IMR-90 (cell line): Measurements from ENCODE around the gene TEPSIN. TPM values are rescaled to one million over a fixed set of nuclear protein-coding genes. Genes with fewer than 3 reads are reported as not detected.

Experiments
- ATAC-seq: fragments of 200-7000 bp; cut with Tn5 transposase; 2 replicates; pipeline ENCODE4 v1.9.1; 2020; ENCODE audit warnings: low read depth, mild to moderate bottlenecking, moderate library complexity
- BruUV-seq: library from RNA; stranded (reverse); fragments of 400-500 nt; replicated peaks from 2 replicates; lab custom pipeline; 2021; lab: Mats Ljungman, UMichigan
- CTCF ChIA-PET: fragments of 300-600 bp; formaldehyde crosslinking; extraction: SDS; loops from one replicate; lab custom pipeline; 2021; ENCODE audit warnings: antibody characterized with exemption; lab: Yijun Ruan, JAX
- POLR2A ChIA-PET: fragments of 300-600 bp; sonication (Branson Sonifier 250); formaldehyde crosslinking; loops from one replicate; lab custom pipeline; 2022; ENCODE audit warnings: antibody characterized with exemption; ENCODE audit not compliant: unreplicated experiment; lab: Charles Lee
- DNase-seq: peaks from one replicate; pipeline ENCODE4 v3.0.0; 2013
- H2AFZ ChIP-seq: replicated peaks from 2 replicates; pipeline ENCODE3; 2013; ENCODE audit warnings: low read length, mild to moderate bottlenecking; ENCODE audit not compliant: poor library complexity
- H2AK5ac ChIP-seq: 2 replicates; pipeline ENCODE4 v1.6.1; 2013; ENCODE audit warnings: low read depth, low read length, inconsistent platforms
- H2AK9ac ChIP-seq: replicated peaks from 2 replicates; pipeline ENCODE3; 2013; ENCODE audit warnings: mild to moderate bottlenecking, low read depth, low read length, moderate library complexity; ENCODE audit not compliant: poor library complexity
- H2BK120ac ChIP-seq: 2 replicates; pipeline ENCODE4 v1.6.1; 2013; ENCODE audit warnings: low read depth, low read length, inconsistent platforms
- H2BK15ac ChIP-seq: 3 replicates; pipeline ENCODE4 v1.6.1; 2013; ENCODE audit warnings: low read depth, low read length, inconsistent platforms
- H2BK20ac ChIP-seq: 2 replicates; pipeline ENCODE4 v1.6.1; 2013; ENCODE audit warnings: low read depth, mild to moderate bottlenecking, inconsistent platforms, low read length, moderate library complexity
- H2BK5ac ChIP-seq: 2 replicates; pipeline ENCODE4 v1.6.1; 2013; ENCODE audit warnings: mild to moderate bottlenecking, low read depth, low read length, inconsistent platforms; ENCODE audit not compliant: poor library complexity, severe bottlenecking
- H3K14ac ChIP-seq: replicated peaks from 2 replicates; pipeline ENCODE4 v1.6.1; 2013; ENCODE audit warnings: low read depth, low read length, inconsistent platforms
- H3K18ac ChIP-seq: 2 replicates; pipeline ENCODE4 v1.6.1; 2013; ENCODE audit warnings: low read depth, low read length, control low read depth
- H3K23ac ChIP-seq: 2 replicates; pipeline ENCODE4 v1.6.1; 2013; ENCODE audit warnings: low read depth, low read length, inconsistent platforms
- H3K27ac ChIP-seq: 2 replicates; pipeline ENCODE4 v1.5.1; 2013; ENCODE audit warnings: mild to moderate bottlenecking, control low read depth, low read length; ENCODE audit not compliant: insufficient read depth
- H3K27me3 ChIP-seq: 2 replicates; pipeline ENCODE4 v1.6.1; 2013; ENCODE audit warnings: low read length; ENCODE audit not compliant: control insufficient read depth, insufficient read depth
- H3K36me3 ChIP-seq: 2 replicates; pipeline ENCODE4 v1.6.1; 2013; ENCODE audit warnings: low read length, mixed read lengths; ENCODE audit not compliant: control insufficient read depth, insufficient read depth
- H3K4ac ChIP-seq: 2 replicates; pipeline ENCODE4 v1.6.1; 2013; ENCODE audit warnings: low read depth, low read length, inconsistent platforms
- H3K4me1 ChIP-seq: 2 replicates; pipeline ENCODE4 v1.6.1; 2013; ENCODE audit warnings: low read length, mixed read lengths; ENCODE audit not compliant: control insufficient read depth, insufficient read depth
- H3K4me2 ChIP-seq: 2 replicates; pipeline ENCODE4 v1.6.1; 2013; ENCODE audit warnings: low read depth, mild to moderate bottlenecking, control low read depth, low read length, moderate library complexity
- H3K4me3 ChIP-seq: 2 replicates; pipeline ENCODE4 v1.5.1; 2013; ENCODE audit warnings: low read depth, mild to moderate bottlenecking, control low read depth, low read length, moderate library complexity; ENCODE audit not compliant: insufficient read depth
- H3K56ac ChIP-seq: 2 replicates; pipeline ENCODE4 v1.6.1; 2013; ENCODE audit warnings: low read length, inconsistent platforms; ENCODE audit not compliant: insufficient read depth; ENCODE audit errors: extremely low read depth
- H3K79me1 ChIP-seq, 2 experiments: 2 replicates each; pipeline ENCODE4 v1.6.1; 2013; ENCODE audit warnings: low read length in 2 of 2, inconsistent platforms in 1 of 2, low read depth in 1 of 2
- H3K9ac ChIP-seq: 2 replicates; pipeline ENCODE4 v1.6.1; 2013; ENCODE audit warnings: low read depth, low read length, control low read depth
- H3K9me1 ChIP-seq: 2 replicates; pipeline ENCODE4 v1.6.1; 2013; ENCODE audit warnings: low read length, inconsistent platforms; ENCODE audit not compliant: insufficient read depth
- H3K9me3 ChIP-seq: 2 replicates; pipeline ENCODE4 v1.6.1; 2013; ENCODE audit warnings: low read length; ENCODE audit not compliant: control insufficient read depth, insufficient read depth
- H4K20me1 ChIP-seq: 2 replicates; pipeline ENCODE4 v1.6.1; 2013; ENCODE audit warnings: low read length, inconsistent platforms; ENCODE audit not compliant: insufficient read depth
- H4K5ac ChIP-seq: 2 replicates; pipeline ENCODE4 v1.6.1; 2013; ENCODE audit warnings: mild to moderate bottlenecking, low read depth, low read length, control low read depth
- H4K8ac ChIP-seq, 2 experiments: 2 replicates each; pipeline ENCODE4 v1.6.1; 2013; ENCODE audit warnings: low read depth in 2 of 2, low read length in 2 of 2, control low read depth in 1 of 2, inconsistent platforms in 1 of 2
- H4K91ac ChIP-seq: 2 replicates; pipeline ENCODE4 v1.6.1; 2013; ENCODE audit warnings: low read depth, low read length, inconsistent platforms; ENCODE audit not compliant: insufficient read depth
- CEBPB ChIP-seq: IDR thresholded peaks from 2 replicates; pipeline ENCODE4 v1.6.1; 2012; ENCODE audit warnings: low read depth, low read length, improper control_type of control experiment
- MAZ ChIP-seq: IDR thresholded peaks from 2 replicates; pipeline ENCODE4 v1.6.1; 2012; ENCODE audit warnings: low read depth, mild to moderate bottlenecking, low read length, improper control_type of control experiment, moderate library complexity, borderline replicate concordance
- SMC3 ChIP-seq: fragments of 150-350 bp; IDR thresholded peaks from 2 replicates; pipeline ENCODE4 v1.6.1; 2016; ENCODE audit warnings: low read depth, mild to moderate bottlenecking, antibody characterized with exemption, low read length, moderate library complexity
- WGBS, 2 experiments: methylation state at CpG; one replicate each; pipeline versions ENCODE4 v1.1.5 to v1.1.7; 2013; ENCODE audit warnings: missing lambda C conversion rate in 2 of 2; ENCODE audit not compliant: insufficient read length in 1 of 2; ENCODE audit errors: extremely low coverage in 2 of 2; 5-methylcytosine and 5-hydroxymethylcytosine counted together
- dilution Hi-C: fragments of 300-500 bp; cut with HindIII; formaldehyde crosslinking; loops from one replicate; pipeline ENCODE4 v1.14.3; 2018; ENCODE audit warnings: low sequenced_read_pairs; ENCODE audit not compliant: unreplicated experiment
- in situ Hi-C: fragments of 300-500 bp; cut with MboI; formaldehyde crosslinking; loops from 3 replicates; pipeline ENCODE4 v1.14.3; 2019; ENCODE audit warnings: low sequenced_read_pairs, inconsistent platforms, mixed read lengths
- intact Hi-C: fragments of 100-400 bp; cut with micrococcal nuclease; formaldehyde crosslinking; loops from 2 replicates; pipeline ENCODE4 v1.10.0; 2022
- polyA plus RNA-seq, 3 experiments: library from polyadenylated mRNA; depleted of rRNA; stranded (reverse); fragments of >200 nt; gene quantifications; 2 replicates each; pipeline ENCODE4 v1.2.3, GENCODE V29; 2012; ENCODE audit warnings: low replicate concordance in 1 of 3
- total RNA-seq: library from RNA; depleted of rRNA; stranded (reverse); fragments of >200 nt; gene quantifications from 2 replicates; pipeline ENCODE4 v1.2.3, GENCODE V29; 2012

Gene TEPSIN
- total and polyA plus RNA-seq, 2 of the 4 experiments (the other 2 are of a cell fraction), result 3.2 to 28.1 TPM

GRCh38 chr17:81219476-81220180, 19.2 kb downstream of the TEPSIN start:
- Histone ChIP-seq H3K9ac (no peak overlapping the region), H3K27me3 (no peaks in the 10 kb centered on the region), H3K56ac (no peak overlapping the region), H3K4ac (no peak overlapping the region), H2AK9ac (peak overlapping the region; percentile 72), H3K18ac (no peak overlapping the region), H4K91ac (no peak overlapping the region), H3K4me1 (peaks cover 8% of the 10 kb centered on the region; the same call in 1 of the 2 replicates), H3K27ac (no peak overlapping the region), H2BK120ac (no peak overlapping the region), H4K20me1 (no peaks in the 10 kb centered on the region), H3K9me3 (no peaks in the 10 kb centered on the region), H3K14ac (no peak overlapping the region), H3K4me3 (no peak overlapping the region), H2BK20ac (no peak overlapping the region; the same call in 1 of the 2 replicates), H2BK5ac (no peak overlapping the region), H3K36me3 (peaks cover 5% of the 10 kb centered on the region; the same call in 1 of the 2 replicates), H3K23ac (no peak overlapping the region), H2AFZ (no peak overlapping the region), H2BK15ac (no peak overlapping the region), H3K79me1 (peaks cover 11 to 23% of the 10 kb centered on the region in 2 experiments; a peak in 3 of 4 replicates), H4K5ac (no peak overlapping the region), H3K4me2 (no peak overlapping the region), H4K8ac (no peak overlapping the region), H2AK5ac (no peak overlapping the region), H3K9me1 (no peaks in the 10 kb centered on the region; the same call in none of the 2 replicates)
- BruUV-seq, result no TSS peak
- ATAC-seq, result no peak
- WGBS, 2 experiments, result 89% methylated on average over 14 of the region's 24 CpGs; no CpG with 5 or more reads in 1 of the 2 experiments
- ChIA-PET CTCF (no interaction called here), POLR2A (no interaction called here)
- no peak for TF ChIP-seq SMC3
- TF ChIP-seq MAZ, result no peak
- no peak for TF ChIP-seq CEBPB
- in situ Hi-C loops, result no loop called here
- intact Hi-C loops, result loop anchor here (5.0 kb wide), 1 partner anchor 77 kb away; no protein-coding TSS in a partner anchor
- no peak for DNase-seq
- dilution Hi-C loops, result no loop called here
